BJ (cell line): ENCODE results near the gene CYB561D1. TPM values are rescaled to one million over a fixed set of nuclear protein-coding genes. Genes with fewer than 3 reads are reported as not detected.

ENCODE experiments used
- CTCF ChIA-PET: fragments of 350-600 bp; formaldehyde crosslinking; extraction: SDS; loops from one replicate; lab custom pipeline; 2021; ENCODE audit warnings: antibody characterized with exemption, inconsistent platforms; lab: Yijun Ruan, JAX
- POLR2A ChIA-PET: fragments of 300-600 bp; sonication (Branson Sonifier 250); formaldehyde crosslinking; extraction: SDS; loops from one replicate; lab custom pipeline; 2021; ENCODE audit warnings: antibody characterized with exemption; lab: Charles Lee
- DNase-seq: peaks from one replicate; pipeline ENCODE4 v3.0.0-alpha.2; 2011; ENCODE audit warnings: low read depth
- H3K27me3 ChIP-seq: 2 replicates; pipeline ENCODE4 v1.6.0; 2011; ENCODE audit warnings: low read length; ENCODE audit not compliant: control insufficient read depth, insufficient read depth
- H3K36me3 ChIP-seq: 2 replicates; pipeline ENCODE4 v1.5.1; 2011; ENCODE audit warnings: low read length; ENCODE audit not compliant: control insufficient read depth, insufficient read depth
- H3K4me3 ChIP-seq: 2 replicates; pipeline ENCODE4 v1.5.1; 2011; ENCODE audit warnings: low read depth, mild to moderate bottlenecking, control low read depth, low read length
- polyA plus RNA-seq: library from polyadenylated mRNA; depleted of rRNA; stranded (reverse); fragments of >200 nt; gene quantifications from 2 replicates; pipeline ENCODE4 v1.2.3, GENCODE V29; 2011
- TF ChIP-seq, protein P1 (sequence below): IDR thresholded peaks from 2 replicates; pipeline ENCODE4 v1.5.1; 2011; ENCODE audit warnings: low read depth, mild to moderate bottlenecking, control low read depth, inconsistent platforms, low read length, moderate library complexity; ENCODE audit not compliant: insufficient read depth

The CYB561D1 gene
- polyA plus RNA-seq, 1 experiment = 10.8 TPM

DNA sequence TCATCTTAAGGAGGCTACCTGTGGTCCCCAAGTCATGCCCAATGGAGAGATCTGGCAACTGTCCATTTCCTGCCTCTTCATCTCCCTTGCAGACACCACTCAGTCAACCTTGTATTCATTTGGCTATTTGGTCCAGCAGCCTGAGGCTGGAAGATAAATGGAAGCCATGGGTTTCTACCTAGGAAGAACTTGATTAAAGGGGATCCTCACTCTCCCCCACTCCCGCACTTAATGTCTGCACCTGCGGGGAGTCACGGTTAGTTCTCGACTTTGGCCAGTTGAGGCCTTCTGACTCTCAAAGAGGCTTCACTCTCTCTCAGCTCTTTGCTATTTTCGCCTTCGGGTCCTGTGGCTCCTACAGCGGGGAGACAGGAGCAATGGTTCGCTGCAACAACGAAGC is 18.6 kb upstream of the CYB561D1 start:
- ChIA-PET CTCF (no interaction called here), POLR2A (no interaction called here)
- Histone ChIP-seq H3K27me3 (no peaks in the 10 kb centered on the region), H3K4me3 (no peak overlapping the region), H3K36me3 (peaks cover 24% of the 10 kb centered on the region)
- DNase-seq = no peak
- TF ChIP-seq, protein P1, sequence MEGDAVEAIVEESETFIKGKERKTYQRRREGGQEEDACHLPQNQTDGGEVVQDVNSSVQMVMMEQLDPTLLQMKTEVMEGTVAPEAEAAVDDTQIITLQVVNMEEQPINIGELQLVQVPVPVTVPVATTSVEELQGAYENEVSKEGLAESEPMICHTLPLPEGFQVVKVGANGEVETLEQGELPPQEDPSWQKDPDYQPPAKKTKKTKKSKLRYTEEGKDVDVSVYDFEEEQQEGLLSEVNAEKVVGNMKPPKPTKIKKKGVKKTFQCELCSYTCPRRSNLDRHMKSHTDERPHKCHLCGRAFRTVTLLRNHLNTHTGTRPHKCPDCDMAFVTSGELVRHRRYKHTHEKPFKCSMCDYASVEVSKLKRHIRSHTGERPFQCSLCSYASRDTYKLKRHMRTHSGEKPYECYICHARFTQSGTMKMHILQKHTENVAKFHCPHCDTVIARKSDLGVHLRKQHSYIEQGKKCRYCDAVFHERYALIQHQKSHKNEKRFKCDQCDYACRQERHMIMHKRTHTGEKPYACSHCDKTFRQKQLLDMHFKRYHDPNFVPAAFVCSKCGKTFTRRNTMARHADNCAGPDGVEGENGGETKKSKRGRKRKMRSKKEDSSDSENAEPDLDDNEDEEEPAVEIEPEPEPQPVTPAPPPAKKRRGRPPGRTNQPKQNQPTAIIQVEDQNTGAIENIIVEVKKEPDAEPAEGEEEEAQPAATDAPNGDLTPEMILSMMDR = no peak

DNA sequence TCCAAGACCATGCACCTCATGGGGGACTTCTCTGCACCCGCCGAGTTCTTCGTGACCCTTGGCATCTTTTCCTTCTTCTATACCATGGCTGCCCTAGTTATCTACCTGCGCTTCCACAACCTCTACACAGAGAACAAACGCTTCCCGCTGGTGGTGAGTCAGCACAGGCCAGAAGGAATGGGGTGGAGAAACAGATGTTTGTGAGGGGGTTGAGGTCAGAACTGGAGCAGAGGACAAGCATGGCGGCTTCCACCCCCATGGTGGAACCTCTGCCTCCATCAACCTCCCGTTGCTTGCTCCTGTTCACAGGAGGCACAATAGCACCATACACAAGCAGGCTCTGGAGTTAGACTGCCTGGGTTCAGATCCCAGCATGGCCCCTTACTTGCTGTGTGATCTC is 17.1 kb upstream of the CYB561D1 start:
- TF ChIP-seq, protein P1 = no peak
- POLR2A ChIA-PET = no interaction called here
- CTCF ChIA-PET = interaction anchor here (1.0 kb wide), 1 partner anchor 56 kb away, joined by 3 read pairs; no protein-coding TSS in a partner anchor
- no peak overlapping the region for H3K4me3 ChIP-seq
- peaks cover 27% of the 10 kb centered on the region for H3K36me3 ChIP-seq
- no peaks in the 10 kb centered on the region for H3K27me3 ChIP-seq
- DNase-seq = no peak

DNA sequence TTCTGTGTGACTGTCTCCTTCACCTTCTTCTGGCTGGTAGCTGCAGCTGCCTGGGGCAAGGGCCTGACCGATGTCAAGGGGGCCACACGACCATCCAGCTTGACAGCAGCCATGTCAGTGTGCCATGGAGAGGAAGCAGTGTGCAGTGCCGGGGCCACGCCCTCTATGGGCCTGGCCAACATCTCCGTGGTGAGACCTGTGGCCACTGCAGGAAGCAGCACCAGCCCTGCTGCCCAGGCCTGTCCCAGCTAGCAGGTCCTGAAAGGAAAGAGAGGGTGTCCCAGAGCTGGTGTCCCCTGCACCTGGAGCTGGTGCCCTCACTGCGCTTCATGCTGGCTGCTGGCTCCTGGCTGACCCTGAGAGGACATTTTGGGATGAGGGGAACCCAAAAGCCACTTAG is 16.1 kb upstream of the CYB561D1 start:
- peaks cover 27% of the 10 kb centered on the region for H3K36me3 ChIP-seq
- ChIA-PET CTCF (interaction anchor here (1.0 to 4.6 kb wide), 3 partner anchors 8 to 54 kb away, joined by 3 to 23 read pairs (median 5); no protein-coding TSS in a partner anchor), POLR2A (no interaction called here)
- TF ChIP-seq, protein P1 = no peak
- DNase-seq = no peak
- H3K4me3 ChIP-seq = no peak overlapping the region
- H3K27me3 ChIP-seq = no peaks in the 10 kb centered on the region

DNA sequence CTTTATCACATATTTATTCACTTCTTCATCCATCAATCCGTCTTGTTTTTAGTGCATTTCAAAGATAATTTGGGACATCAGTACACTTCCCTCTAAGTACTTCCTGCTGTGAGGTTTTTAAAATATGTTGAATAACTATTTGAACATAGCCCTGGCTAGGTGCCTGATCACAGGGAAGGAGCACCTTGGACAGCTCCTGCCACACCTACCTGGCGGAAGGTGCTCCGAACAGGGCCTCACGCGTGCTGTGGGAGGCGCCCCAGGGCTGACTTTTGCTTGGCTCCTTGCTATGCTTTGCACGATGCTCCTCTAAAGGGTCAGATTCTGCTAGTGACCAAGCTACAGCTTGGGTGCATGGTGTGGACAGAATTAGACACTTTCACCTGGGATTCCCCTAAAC is 15.1 kb upstream of the CYB561D1 start:
- H3K36me3 ChIP-seq = peaks cover 25% of the 10 kb centered on the region
- POLR2A ChIA-PET = no interaction called here
- CTCF ChIA-PET = interaction anchor here (0.5 to 4.6 kb wide), 5 partner anchors 9 to 57 kb away, joined by 3 to 23 read pairs (median 3); no protein-coding TSS in a partner anchor
- H3K4me3 ChIP-seq = no peak overlapping the region
- no peaks in the 10 kb centered on the region for H3K27me3 ChIP-seq
- no peak for DNase-seq
- TF ChIP-seq, protein P1 = no peak

DNA sequence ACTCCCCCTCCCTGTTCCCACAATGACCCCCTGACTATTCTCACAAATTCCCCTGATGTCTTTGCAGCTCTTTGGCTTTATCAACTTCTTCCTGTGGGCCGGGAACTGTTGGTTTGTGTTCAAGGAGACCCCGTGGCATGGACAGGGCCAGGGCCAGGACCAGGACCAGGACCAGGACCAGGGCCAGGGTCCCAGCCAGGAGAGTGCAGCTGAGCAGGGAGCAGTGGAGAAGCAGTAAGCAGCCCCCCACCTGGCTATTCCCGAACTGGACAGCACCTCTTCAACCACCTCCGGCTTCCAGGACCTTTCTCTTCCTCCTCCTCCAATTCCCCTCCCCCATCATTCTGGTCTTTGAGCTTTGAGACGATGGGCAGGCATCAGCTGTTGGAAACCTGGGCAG is 14.6 kb upstream of the CYB561D1 start:
- TF ChIP-seq, protein P1 = no peak
- no peak for DNase-seq
- no peak overlapping the region for H3K4me3 ChIP-seq
- peaks cover 25% of the 10 kb centered on the region for H3K36me3 ChIP-seq
- H3K27me3 ChIP-seq = no peaks in the 10 kb centered on the region
- CTCF ChIA-PET = interaction anchor here (1.0 to 4.6 kb wide), 4 partner anchors 11 to 53 kb away, joined by 3 to 23 read pairs (median 3); no protein-coding TSS in a partner anchor
- POLR2A ChIA-PET = no interaction called here
